GM23338 (cell line): ENCODE results near the gene C19orf25. TPM values are rescaled to one million over a fixed set of nuclear protein-coding genes. Genes with fewer than 3 reads are reported as not detected.

Source experiments
- ATAC-seq: fragments of 200-7000 bp; cut with Tn5 transposase; 3 replicates; pipeline ENCODE4 v1.9.1; 2020
- DNase-seq: peaks from one replicate; pipeline ENCODE4 v3.0.0-alpha.2; 2015; ENCODE audit warnings: low spot score
- H2AFZ ChIP-seq: fragments of 200-600 bp; sonication (generic); 2 replicates; pipeline ENCODE4 v1.8.0; 2016; ENCODE audit warnings: antibody characterized with exemption, mild to moderate bottlenecking, moderate library complexity
- H3F3A ChIP-seq: fragments of 200-600 bp; sonication (generic); replicated peaks from 2 replicates; pipeline ENCODE4 v1.8.0; 2017; ENCODE audit warnings: antibody characterized with exemption, mixed run types, low read depth
- H3K27ac ChIP-seq: fragments of 200-600 bp; sonication (generic); 2 replicates; pipeline ENCODE4 v1.6.1; 2016; ENCODE audit warnings: low read depth
- H3K27me3 ChIP-seq: fragments of 200-600 bp; sonication (generic); 2 replicates; pipeline ENCODE4 v1.8.0; 2016; ENCODE audit warnings: mild to moderate bottlenecking, mixed run types, moderate library complexity; ENCODE audit not compliant: insufficient read depth
- H3K36me3 ChIP-seq: fragments of 200-600 bp; sonication (generic); 2 replicates; pipeline ENCODE4 v1.8.0; 2016; ENCODE audit warnings: mild to moderate bottlenecking; ENCODE audit not compliant: insufficient read depth
- H3K4me1 ChIP-seq: fragments of 200-600 bp; sonication (generic); 2 replicates; pipeline ENCODE4 v1.8.0; 2016; ENCODE audit warnings: mild to moderate bottlenecking, moderate library complexity; ENCODE audit not compliant: insufficient read depth
- H3K4me2 ChIP-seq: fragments of 200-600 bp; sonication (generic); 2 replicates; pipeline ENCODE4 v1.7.1; 2017; ENCODE audit warnings: mixed run types
- H3K4me3 ChIP-seq: fragments of 200-600 bp; sonication (generic); 2 replicates; pipeline ENCODE4 v1.6.1; 2016; ENCODE audit warnings: mixed run types
- H3K79me2 ChIP-seq: fragments of 200-600 bp; sonication (generic); replicated peaks from 2 replicates; pipeline ENCODE4 v1.8.0; 2017; ENCODE audit warnings: mild to moderate bottlenecking; ENCODE audit not compliant: insufficient read depth
- H3K9me2 ChIP-seq: fragments of 200-600 bp; sonication (generic); 2 replicates; pipeline ENCODE4 v1.8.0; 2017; ENCODE audit not compliant: insufficient read depth
- H4K20me1 ChIP-seq: fragments of 200-600 bp; sonication (generic); replicated peaks from 2 replicates; pipeline ENCODE4 v1.8.0; 2017; ENCODE audit warnings: mild to moderate bottlenecking; ENCODE audit not compliant: insufficient read depth
- H3K27ac Mint-ChIP-seq: 2 replicates; pipeline ENCODE4 v1.8.0; 2020; ENCODE audit warnings: inconsistent platforms, mild to moderate bottlenecking, moderate library complexity, mixed read lengths
- H3K27me3 Mint-ChIP-seq: 3 replicates; pipeline ENCODE4 v1.8.0; 2022; ENCODE audit warnings: low read depth, mild to moderate bottlenecking, moderate library complexity, mixed read lengths, inconsistent platforms; ENCODE audit not compliant: insufficient read depth, poor library complexity
- H3K36me3 Mint-ChIP-seq: 3 replicates; pipeline ENCODE4 v1.8.0; 2021; ENCODE audit warnings: low read depth, mild to moderate bottlenecking, inconsistent platforms, moderate library complexity, mixed read lengths
- H3K4me1 Mint-ChIP-seq: 3 replicates; pipeline ENCODE4 v1.8.0; 2020; ENCODE audit warnings: mild to moderate bottlenecking, inconsistent platforms, mixed read lengths
- H3K4me3 Mint-ChIP-seq: 3 replicates; pipeline ENCODE4 v1.8.0; 2021; ENCODE audit warnings: moderate library complexity, mild to moderate bottlenecking, inconsistent platforms, mixed read lengths
- H3K9me3 Mint-ChIP-seq: 3 replicates; pipeline ENCODE4 v1.8.0; 2020; ENCODE audit warnings: moderate library complexity, mild to moderate bottlenecking, inconsistent platforms, mixed read lengths
- CREB1 ChIP-seq: fragments of 250-450 bp; sonication (Bioruptor Pico); IDR thresholded peaks from 2 replicates; pipeline ENCODE4 v1.5.0; 2020; ENCODE audit warnings: low read depth, mild to moderate bottlenecking, moderate library complexity
- CTCF ChIP-seq, 2 experiments: fragments of 200-600 bp in 1 of 2; sonication (generic) in 1 of 2; conservative IDR thresholded peaks; 2 replicates each; pipeline versions ENCODE4 v1.5.1 to v1.6.1; 2016 to 2017; ENCODE audit warnings: antibody characterized with exemption in 2 of 2, low read depth in 2 of 2, mild to moderate bottlenecking in 2 of 2, moderate library complexity in 1 of 2
- ETS1 ChIP-seq: IDR thresholded peaks from 2 replicates; pipeline ENCODE4 v1.6.1; 2016; ENCODE audit warnings: antibody characterized with exemption
- EZH2 ChIP-seq: fragments of 200-600 bp; sonication (generic); IDR thresholded peaks from one replicate; pipeline ENCODE4 v1.8.0; 2017; ENCODE audit warnings: antibody characterized with exemption, mild to moderate bottlenecking, low read depth; ENCODE audit not compliant: unreplicated experiment
- EZH2phosphoT487 ChIP-seq: fragments of 200-600 bp; sonication (generic); IDR thresholded peaks from one replicate; pipeline ENCODE4 v1.8.1; 2018; ENCODE audit warnings: antibody characterized with exemption; ENCODE audit not compliant: unreplicated experiment
- POLR2AphosphoS5 ChIP-seq: IDR thresholded peaks from 2 replicates; pipeline ENCODE4 v1.6.1; 2016; ENCODE audit warnings: antibody characterized with exemption, low read depth
- STAT1 ChIP-seq: IDR thresholded peaks from one replicate; pipeline ENCODE4 v1.6.1; 2016; ENCODE audit warnings: antibody characterized with exemption; ENCODE audit not compliant: unreplicated experiment
- ZNF331 ChIP-seq: fragments of 250-450 bp; sonication (Bioruptor Pico); IDR thresholded peaks from 2 replicates; pipeline ENCODE4 v1.5.0; 2020; ENCODE audit warnings: low read depth, mild to moderate bottlenecking, moderate library complexity
- ZNF462 ChIP-seq: fragments of 250-450 bp; sonication (Bioruptor Pico); IDR thresholded peaks from 2 replicates; pipeline ENCODE4 v1.5.0; 2020; ENCODE audit warnings: mild to moderate bottlenecking, moderate library complexity
- polyA plus RNA-seq: library from polyadenylated mRNA; unstranded; fragments of >200 nt; fragmentation: Nextera tagmentation; extraction: Ambion mirVana; gene quantifications from 2 replicates; pipeline ENCODE4 v1.2.1, GENCODE V29; 2016
- total RNA-seq: library from RNA; depleted of rRNA; stranded (reverse); fragments of >200 nt; shearing (Covaris generic); gene quantifications from 2 replicates; pipeline ENCODE4 v1.2.3, GENCODE V29; 2014

Gene C19orf25
- total and polyA plus RNA-seq, 2 experiments from 2014 or later: 43.5 to 61.1 TPM

- TF ChIP-seq CTCF (conservative IDR thresholded peaks at IDR 0.05; ENCODE audit: low read depth in 2 of 2) (no peak), EZH2phosphoT487 (no peak), ZNF331 (CRISPR knock-in tag) (no peak), ETS1 (no peak)
Measured at GRCh38 chr19:1522838-1523237, 43.8 kb upstream of the C19orf25 start (continued).

- no peaks in the 10 kb centered on the region for H3K79me2 ChIP-seq
- H3K9me3 Mint-ChIP-seq: peaks cover 8% of the 10 kb centered on the region
- H3K27me3 Mint-ChIP-seq: peaks cover 42% of the 10 kb centered on the region
- H4K20me1 ChIP-seq: no peaks in the 10 kb centered on the region; the same call in 1 of the 2 replicates
- 0 out of 2 replicates have a peak, but pooled peaks cover 4% of the 10 kb centered on the region for H3F3A ChIP-seq
- no peak overlapping the region for H3K27ac ChIP-seq
- H2AFZ ChIP-seq: no peak overlapping the region
- H3K4me3 ChIP-seq: no peak overlapping the region
- no peaks in the 10 kb centered on the region for H3K4me1 ChIP-seq
- peaks cover 4% of the 10 kb centered on the region; the same call in 1 of the 3 replicates for H3K36me3 Mint-ChIP-seq
- peaks cover 6% of the 10 kb centered on the region; the same call in 2 of the 3 replicates for H3K4me1 Mint-ChIP-seq
- ATAC-seq (no peak), DNase-seq (no peak)
- H3K36me3 ChIP-seq: no peaks in the 10 kb centered on the region
- no peak overlapping the region for H3K4me3 Mint-ChIP-seq
- no peak overlapping the region for H3K27ac Mint-ChIP-seq
- H3K27me3 ChIP-seq: peaks cover 27% of the 10 kb centered on the region
- no peaks in the 10 kb centered on the region for H3K9me2 ChIP-seq
- H3K4me2 ChIP-seq: no peak overlapping the region
- TF ChIP-seq EZH2 (no peak), CTCF (conservative IDR thresholded peaks at IDR 0.05; ENCODE audit: low read depth in 2 of 2) (no peak), ZNF462 (CRISPR knock-in tag) (no peak), EZH2phosphoT487 (no peak), CREB1 (no peak), STAT1 (no peak), POLR2AphosphoS5 (no peak), ZNF331 (CRISPR knock-in tag) (no peak)
Measured at GRCh38 chr19:1522061-1522460, 43.0 kb upstream of the C19orf25 start.
